Stromal cell of bone marrow (primary cell): Measurements from ENCODE around the gene TMBIM6.
A peak's percentile ranks its signal among the peaks of the same experiment; 100 is the strongest.
"Not testable (repeated sequence)": the region's sequence is repeated elsewhere in the genome, so short reads cannot be mapped to it uniquely, and the experiment has no call there.

Experiments
- DNase-seq: peaks from one replicate; pipeline ENCODE4 v3.0.0-alpha.2; 2012; ENCODE audit warnings: low read depth

Gene TMBIM6

DNA sequence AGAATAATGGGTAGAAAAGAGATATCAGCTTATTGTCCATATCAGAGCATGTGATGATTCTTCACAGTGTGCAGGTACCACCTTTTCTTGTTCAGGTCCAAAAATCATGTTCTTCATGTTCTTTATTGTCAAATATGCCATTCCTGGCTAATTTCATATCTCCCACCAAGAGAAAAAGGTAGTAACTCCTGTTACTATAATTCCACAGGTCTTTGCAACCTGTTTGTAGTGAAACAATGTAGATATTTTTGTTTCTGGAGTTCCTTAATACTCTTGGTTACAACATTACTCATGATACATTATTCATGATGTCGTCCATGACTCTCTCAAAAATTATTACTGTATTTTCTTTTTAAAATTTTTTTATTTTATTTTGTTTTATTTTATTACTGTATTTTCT, 11.3 kb upstream of the TMBIM6 start:
- DNase-seq: no peak

DNA sequence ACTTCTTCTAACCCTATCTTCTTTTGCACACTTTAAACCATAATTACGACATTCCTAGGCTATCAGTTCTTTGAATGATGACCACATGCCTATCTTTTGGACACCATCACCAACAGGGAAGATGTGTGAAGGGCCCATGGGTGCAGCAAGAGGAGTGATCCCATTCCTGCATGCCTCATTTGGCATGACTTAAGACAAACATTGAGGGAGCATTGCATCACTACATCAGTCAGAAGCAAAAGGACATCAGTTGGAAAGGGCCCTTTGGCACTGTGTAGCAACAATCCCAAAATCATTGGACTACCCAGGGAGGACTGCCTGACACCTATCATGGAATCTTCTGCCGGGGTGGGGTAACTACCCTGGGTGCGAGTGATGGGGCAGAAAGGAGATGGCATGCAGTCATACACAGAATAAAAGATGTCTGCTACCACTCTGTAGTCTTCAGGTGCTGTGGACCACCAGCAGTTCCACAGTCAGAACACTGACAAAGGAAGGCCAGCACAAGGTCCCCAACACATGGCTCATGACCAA, 10.7 kb upstream of the TMBIM6 start:
- DNase-seq: no peak

DNA sequence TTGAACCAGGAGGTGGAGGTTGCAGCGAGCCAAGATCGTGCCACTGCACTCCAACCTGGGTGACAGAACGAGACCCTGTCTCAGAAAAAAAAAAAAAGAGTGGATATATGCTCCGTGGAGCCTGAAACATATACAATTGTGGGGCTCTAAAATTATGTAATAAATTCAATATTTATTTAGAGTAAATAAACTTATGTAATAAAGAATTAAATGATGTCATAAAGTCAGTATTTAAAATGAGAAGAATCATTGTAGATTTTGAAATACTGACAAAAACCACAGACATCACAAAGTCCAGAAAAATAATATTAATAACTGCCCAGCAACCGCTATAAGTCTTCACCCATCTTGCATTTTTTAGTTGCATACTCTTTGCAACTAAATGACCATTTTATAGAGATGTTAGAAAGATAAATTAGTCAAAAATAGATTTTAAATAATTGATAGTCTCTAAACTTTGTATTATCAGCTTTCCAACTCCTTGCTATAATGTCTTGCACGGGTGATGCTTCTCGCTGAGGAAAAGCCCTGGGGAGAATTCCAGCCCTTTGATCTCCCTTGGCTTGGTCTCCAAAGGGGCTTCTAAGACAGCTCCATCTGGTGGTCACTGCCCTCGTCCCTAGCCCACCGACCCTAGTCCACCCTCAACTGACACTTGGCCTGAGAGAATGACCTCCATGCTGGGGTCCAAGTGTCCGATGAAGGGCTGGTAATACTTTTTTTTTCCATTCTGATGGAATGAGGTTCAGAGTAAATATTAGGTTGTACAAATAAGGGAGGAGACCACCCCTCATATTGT, 7.9 kb upstream of the TMBIM6 start:
- no peak for DNase-seq

DNA sequence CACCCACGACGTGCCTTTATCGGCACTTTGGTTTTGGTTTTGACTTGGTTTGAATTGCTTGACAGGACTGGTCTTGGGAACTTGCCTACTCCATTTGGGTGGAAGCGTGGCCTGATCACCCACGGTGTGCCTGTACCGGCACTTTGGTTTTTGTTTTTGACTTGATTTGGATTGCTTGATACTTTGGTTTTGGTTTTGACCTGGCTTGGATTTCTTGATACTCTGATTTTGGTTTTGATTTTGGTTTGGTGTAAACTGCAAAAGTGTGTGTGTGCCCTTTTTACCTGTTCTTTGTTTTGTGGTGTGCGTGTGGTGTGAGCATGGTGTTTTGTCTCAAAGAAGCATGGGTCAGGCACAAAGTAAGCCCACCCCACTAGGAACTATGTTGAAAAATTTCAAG, 6.5 kb upstream of the TMBIM6 start:
- DNase-seq: not testable (repeated sequence)

DNA sequence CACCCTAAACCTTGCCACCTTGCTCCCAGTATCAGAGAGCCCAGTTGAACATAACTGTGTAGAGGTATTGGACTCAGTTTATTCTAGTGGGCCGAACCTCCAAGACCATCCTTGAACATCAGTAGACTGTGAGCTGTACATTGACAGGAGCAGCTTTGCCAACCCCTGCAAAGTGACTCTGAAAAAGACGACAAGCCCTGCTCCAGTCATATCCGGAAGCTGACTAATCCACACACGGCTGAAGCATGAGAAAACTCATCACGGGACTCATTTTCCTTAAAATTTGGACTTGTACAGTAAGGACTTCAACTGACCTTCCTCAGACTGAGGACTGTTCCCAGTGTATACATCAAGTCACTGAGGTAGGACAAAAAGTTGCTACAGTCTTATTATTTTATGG, 2.6 kb upstream of the TMBIM6 start:
- DNase-seq: not testable (repeated sequence)

DNA sequence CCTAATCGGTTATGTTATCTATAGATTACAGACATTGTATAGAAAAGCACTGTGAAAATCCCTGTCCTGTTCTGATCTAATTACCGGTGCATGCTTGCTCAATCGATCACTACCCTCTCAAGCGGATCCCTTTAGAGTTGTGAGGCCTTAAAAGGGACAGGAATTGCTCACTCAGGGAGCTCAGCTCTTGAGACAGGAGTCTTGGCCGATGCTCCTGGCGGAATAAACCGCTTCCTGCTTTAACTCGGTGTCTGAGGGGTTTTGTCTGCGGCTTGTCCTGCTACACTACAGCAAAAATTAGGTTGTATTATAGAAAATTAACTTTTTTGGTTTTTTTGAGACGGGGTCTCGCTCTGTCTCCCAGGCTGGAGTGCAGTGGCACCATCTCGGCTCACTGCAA, 1.1 kb upstream of the TMBIM6 start:
- not testable (repeated sequence) for DNase-seq

DNA sequence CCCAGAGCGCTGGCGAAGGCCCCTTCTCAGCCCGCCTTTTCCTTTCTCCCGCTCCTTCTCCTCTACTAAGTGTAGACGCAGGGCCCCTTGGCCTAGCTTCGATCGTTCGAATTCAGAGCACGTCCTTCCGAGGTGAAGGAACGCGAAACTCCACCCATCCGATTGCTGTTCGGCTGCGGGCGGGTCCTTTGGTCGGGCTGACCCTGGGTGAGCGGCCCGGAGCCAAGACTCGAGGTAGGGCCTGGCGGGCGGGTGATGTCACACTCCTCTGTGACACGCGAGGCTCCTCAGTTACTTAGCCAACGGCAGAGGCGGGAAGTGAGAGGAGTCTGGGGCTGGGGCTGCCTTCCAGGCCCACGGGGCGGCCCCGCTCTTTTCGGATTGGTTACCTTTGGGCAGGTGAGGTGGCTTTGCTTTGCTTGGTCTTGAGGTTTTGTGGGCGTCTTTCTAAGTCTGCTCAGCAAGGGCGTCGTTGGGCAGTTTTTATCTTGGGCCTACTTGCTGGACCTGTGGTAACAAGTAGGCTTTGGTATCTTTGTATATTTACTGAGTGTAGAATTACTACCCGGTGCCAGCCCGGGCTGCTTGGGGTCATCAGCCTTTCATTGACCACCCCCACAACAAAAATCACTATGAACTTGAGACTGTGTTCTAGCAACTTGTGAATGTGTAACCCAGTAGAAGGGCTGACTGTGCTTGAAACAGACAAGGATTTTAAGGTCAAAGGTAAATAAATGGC, 694 bp downstream of the TMBIM6 start:
- DNase-seq: peak; percentile 65

DNA sequence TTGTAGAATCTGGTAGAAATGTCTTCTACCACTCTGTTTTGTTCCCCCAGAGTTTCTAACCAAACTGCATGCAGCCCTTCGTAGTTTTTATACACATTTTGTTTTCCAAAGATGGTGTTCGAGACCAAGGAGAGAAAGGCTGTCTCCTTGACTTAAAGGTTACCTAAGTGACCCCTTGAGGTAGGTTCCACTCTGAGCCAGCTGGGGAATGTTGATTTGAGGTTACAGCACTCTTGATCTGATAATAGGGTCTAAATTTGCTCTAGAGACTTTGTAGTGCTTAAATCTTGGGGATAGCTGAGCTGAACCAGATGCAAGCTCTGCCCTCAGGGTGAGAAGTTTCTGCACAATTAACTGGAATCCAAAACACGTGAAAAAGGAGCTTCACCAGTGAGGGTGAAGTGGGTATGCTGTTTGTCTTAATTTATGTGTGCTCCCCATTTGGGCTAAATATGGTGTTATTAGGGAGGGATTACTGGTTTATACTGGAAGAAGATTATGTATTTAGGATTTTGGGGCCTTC, 3.1 kb downstream of the TMBIM6 start:
- no peak for DNase-seq

DNA sequence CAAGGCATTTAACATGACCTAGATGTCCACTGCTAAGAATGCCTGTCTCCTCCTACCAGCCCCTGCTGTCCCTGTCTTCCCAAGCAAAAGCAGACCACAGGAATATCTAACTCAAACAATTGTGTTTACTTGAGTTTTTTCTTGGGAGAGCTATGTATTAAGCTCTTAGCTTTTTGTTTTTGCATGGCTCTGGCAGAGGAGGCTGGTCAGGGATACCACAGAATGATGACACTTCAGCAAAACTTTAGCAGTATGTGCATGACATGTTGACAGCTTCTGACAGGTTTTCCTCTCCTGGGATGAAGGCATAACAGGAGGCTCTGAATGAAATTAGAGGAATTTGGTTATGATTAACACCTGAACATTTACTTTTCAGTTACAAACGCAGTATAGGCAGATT, 6.9 kb downstream of the TMBIM6 start:
- DNase-seq: no peak

DNA sequence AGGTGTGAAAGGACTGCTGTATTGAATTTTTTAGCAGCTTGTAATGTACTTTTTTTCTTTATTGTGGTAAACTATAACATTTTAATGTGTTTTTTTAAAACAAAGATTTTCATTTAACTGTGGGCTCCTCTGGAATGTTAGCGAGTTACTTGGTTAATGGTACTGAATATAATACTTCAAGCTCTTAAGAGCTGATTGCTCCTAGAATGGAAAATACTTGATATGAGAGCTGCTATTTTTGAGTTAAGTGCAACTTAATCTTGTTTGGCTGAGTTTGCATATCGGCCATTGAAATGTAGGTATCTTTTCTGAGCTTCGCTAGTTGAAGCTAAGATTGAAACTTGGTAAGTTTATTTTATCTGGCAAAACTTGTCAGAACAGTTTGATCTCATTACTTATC, 7.4 kb downstream of the TMBIM6 start:
- DNase-seq: no peak

DNA sequence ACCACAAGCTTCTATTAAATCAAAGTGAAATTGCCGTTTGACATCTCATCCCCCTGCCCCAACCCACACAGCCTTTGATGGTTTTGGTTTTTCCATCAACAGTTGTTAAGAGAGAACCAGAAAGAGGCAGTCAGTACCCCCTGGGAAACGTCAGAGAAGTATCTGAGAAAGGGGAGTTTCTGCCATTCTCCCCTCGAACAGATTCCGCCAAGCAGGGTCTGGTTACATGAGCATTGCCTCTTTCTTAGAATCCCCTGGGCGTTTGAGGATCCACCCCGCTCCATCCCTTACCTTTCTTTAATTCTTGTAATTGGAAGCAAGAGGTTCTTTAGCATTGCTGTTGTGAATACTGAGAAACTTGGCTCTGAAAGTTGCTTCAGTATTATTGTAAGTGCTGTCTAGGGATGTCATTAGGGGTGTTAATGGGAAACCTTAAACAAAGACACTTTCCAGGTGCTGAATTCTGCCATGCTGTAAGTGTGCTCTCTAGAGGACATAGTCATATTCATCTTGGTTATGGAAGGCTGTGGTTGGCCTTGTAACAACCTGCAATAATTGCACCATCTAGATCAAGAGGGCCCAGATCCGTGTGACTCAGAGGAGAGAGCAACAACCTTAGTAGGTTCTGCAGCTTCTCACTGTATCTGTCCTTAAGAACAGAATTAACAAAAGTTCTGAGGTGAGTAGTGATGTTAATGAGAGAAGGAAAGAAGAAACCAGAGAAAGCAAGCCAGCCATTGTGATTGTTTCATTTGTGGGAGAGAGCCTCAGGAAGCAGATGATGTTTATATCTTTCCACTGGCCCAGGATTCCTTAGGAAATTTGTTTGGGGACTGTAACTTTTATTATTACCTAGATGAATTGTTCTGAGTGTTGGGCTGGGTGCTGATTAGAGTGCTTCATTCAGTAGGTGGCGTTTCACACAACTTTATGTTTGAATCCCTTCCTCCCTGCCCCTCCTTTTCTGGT, 9.0 kb downstream of the TMBIM6 start:
- DNase-seq: peak; percentile 30

DNA sequence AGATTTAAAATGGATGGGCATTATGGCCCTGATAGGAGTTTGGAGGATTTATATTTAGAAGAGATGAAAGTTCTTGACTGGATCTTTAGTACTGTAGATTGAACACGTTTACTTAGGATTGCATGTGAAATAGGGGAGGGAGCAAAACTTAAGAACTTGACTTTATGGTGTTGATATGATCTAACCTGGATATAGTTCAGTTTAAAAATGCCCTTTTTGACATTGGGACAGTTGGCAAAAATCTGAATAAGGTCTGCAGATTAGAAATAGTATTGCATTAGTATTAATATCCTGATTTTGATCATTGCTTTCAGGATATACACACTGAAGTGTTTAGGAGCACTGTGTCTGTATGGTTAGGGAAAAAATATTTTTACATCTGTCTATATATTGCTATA, 9.6 kb downstream of the TMBIM6 start:
- DNase-seq: no peak

DNA sequence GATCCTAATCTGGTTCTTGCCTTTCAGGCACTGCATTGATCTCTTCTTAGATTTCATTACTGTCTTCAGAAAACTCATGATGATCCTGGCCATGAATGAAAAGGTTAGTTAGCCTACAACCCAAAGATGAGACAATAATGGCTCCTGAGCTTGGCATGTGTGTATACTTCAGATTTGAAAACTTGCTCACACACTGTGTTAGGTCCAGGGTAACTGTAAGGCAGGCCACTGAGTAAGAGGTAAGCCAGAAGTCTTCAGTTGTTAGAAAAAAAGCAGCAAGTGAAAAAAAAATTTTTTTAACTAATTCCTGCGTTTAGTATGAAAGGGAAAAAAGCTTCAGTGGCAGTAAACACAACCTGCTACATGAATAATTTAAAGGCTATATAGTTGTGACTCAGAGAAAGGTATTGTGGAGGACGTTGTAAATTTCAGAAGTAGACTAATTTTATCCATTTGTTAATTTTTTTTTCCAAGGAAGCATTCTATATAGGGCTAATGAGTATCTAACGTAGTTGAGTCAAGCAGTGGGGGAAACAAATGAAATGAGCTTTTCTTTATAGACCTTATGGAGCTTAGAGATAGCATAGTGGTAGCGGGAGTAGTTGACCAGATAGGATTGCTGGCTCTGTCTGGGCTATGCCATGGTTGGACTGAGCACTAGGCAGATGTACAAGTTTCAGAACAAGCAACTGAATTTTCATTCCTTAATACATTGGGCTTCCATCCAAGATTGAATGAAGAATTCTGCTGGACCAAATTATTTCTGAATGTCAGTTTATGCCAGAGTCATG, 20.5 kb downstream of the TMBIM6 start:
- no peak for DNase-seq

DNA sequence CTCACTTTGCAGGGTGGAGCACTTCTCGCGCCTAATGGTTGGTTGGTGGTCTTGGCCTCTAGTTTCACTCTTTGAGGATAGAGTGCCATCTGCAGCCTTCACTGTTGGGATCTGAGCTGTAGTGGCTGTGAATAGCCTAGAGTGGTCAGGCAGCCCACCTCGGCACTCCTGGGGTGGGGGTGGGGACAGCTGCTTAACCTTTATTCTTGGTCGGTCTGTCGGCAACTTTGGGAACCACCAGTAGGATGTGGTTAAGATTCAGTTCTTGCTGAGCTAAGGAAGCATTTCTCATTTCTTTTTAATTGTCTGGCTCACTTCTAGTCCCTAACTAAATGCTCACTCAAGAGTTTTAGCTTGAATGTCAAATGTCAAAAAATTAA, 21.1 kb downstream of the TMBIM6 start:
- no peak for DNase-seq

DNA sequence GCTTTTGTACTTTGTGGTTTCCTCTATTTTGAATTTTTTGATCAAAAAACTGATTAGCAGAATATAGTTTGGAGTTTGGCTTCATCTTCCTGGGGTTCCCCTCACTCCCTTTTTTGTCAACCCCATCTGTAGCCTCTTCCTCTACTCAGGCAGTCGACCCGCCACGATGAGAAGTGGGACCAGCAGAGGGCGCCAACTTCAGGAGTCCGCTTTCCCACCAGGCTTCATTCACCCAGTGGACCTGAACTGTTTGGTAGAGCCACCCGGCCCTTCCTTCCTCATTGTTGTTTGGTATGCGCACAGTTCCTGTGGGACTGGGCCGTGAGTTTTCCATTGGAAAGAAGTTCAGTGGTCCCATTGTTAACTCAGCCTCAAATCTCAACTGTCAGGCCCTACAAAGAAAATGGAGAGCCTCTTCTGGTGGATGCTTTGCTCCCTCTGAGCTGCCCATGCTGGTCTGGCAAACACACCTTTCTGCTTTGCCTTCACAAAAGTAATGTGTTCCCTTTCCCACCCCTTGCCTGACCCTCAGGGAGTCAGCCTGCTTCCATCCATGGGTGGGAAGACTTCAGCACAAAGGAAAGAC, 21.7 kb downstream of the TMBIM6 start:
- DNase-seq: peak; percentile 15

DNA sequence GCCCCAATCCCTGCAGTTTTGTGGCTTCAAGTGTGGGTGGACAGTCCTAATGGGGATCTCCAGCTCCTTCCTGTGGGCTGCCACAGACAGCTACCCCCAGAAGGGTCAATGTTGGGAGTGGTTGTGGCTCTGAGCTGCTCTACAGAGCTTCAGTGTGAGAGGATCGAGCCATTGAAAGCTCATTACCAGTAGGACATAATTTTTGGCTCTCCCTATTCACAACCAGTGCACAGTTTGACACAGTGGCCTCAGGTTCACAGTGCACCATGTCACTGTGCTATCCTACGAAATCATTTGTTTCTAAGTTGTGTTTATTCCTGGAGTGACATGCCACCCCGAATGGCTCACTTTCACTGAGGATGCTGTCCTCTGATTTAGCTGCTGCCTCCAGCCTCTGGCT, 22.8 kb downstream of the TMBIM6 start:
- DNase-seq: no peak

DNA sequence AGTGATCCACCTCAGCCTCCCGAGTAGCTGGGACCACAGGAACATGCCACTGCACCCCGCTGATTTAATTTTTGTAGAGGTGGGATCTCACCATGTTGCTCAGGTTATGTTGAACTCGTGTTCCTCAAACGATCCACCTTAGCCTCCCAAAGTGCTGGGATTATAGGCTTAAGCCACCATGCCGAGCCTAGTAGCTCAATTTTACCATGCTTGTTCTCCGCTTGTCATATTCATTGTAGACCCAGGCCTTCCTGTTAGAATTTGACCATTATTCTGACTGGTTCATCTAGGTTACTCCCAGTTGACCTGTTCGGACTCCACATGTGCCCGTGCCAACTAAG, 24.7 kb downstream of the TMBIM6 start:
- DNase-seq: no peak

DNA sequence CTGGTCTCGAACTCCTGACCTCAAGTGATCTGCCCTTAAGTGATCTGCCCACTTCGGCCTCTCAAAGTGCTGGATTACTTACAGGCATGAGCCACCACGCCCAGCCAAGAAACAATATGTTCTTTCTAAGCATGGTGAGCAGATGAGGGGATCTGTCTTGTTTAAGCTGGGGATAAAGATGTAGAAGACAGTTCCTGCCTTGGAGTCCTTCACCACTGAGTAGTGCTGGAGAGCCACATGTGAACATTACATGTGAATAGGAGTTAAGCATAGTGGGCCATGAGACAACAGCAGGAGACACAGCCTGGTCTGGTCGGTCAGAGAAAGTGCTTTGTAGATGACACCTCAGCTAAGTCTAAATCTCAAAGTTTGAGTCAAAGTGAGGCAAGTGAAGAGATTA, 26.0 kb downstream of the TMBIM6 start:
- DNase-seq: no peak

DNA sequence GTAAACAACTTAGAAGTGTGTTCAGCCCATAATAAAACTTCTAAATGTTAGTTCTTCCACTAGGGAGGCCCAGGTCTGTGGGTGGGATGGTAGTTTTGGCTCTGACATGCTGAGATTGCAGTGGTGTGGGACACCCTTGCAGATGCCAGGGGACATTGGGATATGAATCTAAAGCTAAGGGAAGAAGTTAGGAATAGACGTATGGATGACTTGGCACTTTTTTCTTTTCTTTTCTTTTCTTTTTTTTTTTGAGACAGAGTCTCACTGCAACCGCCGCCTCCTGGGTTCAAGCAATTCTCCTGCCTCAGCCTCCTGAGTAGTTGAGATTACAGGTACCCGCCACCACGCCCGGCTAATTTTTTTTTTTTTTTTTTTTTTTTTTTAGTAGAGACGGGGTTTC, 31.7 kb downstream of the TMBIM6 start:
- DNase-seq: not testable (repeated sequence)

DNA sequence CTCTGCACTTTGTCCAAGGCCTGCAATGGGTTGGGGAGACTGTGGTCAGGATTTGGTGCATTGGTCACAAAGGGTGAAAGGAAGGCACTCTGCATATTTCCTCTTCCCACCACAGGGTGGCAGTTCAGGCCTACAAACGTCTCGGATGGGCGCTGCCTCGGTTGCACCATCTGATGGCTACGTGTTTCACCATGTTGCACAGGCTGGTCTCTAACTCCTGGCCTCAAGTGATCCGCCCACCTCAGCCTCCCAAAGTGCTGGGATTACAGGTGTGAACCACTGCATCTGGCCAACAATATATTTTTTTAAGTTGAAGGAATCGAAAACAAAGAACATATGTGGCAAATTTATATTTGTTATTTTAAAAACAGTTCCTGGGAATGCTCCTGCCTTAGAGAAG, 35.1 kb downstream of the TMBIM6 start:
- DNase-seq: peak; percentile 62

DNA sequence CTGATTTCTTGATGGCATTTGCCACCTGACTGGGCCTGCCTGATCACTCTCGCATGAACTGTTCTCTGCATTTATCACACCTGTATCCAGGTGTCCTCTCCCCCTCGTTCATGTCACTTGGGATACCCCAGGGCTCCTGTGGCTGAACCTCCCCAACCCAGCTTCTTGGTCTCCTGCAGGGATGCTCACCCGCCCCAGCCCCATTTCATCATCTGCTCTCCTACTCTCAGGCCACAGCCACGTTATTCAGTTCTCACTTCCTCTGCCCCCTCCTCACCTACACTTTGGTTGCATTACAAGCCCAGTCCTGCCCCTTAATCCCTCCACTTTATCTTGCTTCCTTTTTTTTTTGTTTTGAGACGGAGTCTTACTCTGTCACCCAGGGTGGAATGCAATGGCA, 35.5 kb downstream of the TMBIM6 start:
- DNase-seq: no peak
